HG03025 (cell line): Measurements from ENCODE around the gene ITGA2B.
"Not testable (repeated sequence)": the region's sequence is repeated elsewhere in the genome, so short reads cannot be mapped to it uniquely, and the experiment has no call there.

Source experiments
- ATAC-seq: cut with Tn5 transposase; IDR thresholded peaks from one replicate; pipeline ENCODE4 v1.9.1; 2021; ENCODE audit warnings: mild to moderate bottlenecking, moderate library complexity; ENCODE audit not compliant: unreplicated experiment, low FRiP score

The ITGA2B gene

DNA sequence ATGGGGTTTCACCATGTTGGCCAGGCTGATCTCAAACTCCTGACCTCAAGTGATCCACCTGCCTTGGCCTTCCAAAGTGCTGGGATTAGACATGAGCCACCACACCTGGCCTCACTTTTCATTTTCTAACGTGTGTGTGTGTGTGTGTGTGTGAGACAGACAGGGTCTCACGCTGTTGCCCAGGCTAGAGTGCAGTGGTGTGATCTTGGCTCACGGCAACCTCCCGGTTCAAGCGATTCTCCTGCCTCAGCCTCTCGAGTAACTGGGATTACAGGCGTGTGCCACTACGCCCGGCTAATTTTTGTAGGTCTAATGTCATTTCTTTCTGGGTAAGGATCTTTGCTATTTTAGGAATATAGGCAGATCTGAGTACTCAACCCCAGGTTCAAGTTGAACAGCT is 4.7 kb upstream of the ITGA2B start:
- ATAC-seq, result not testable (repeated sequence)

GRCh38 chr17:44390250-44390870 is 911 bp upstream of the ITGA2B start:
- no peak for ATAC-seq

DNA sequence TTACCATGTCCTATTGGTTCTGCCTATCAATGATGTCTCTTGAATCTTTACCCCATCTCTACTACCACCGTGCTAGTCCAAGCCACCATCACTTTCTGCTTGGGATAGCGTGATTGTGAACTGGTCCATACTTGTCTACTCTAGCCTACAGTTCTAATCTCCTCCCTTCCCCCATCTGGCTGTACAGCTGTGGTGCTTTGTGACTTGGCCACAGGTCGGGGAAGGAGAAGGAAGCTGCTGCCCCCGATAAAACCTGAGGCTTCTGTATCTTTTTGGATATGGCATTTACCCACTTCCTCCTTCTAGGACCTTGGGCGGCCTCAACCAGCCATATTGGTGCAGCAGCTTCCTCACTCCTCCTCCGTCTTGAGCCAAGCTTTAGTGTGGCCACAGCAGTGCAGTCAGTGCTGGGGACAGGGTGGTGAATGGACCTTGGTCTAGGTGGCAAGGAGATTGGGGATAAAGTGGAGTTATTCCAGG is 314 bp upstream of the ITGA2B start:
- ATAC-seq, result no peak

GRCh38 chr17:44387804-44388203 is 1.6 kb downstream of the ITGA2B start:
- ATAC-seq, result no peak

DNA sequence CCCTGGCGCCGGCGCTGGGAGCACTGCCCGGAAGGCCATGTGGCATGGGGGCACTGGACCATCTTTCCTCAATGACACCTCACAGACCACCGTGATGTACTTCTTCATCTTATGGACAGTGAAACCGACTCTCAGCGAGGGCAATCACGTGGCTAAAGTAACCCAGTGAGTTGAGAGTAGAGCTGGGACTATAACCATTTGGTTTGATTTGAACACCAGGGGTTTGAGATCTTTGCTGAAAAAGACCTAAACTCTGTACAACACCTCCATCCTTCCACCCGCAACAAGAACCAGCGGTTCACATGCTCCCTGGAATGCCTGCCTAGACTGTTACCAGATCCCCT is 3.3 kb downstream of the ITGA2B start:
- ATAC-seq, result no peak

GRCh38 chr17:44385287-44386181 is 3.9 kb downstream of the ITGA2B start:
- peak; percentile 53 for ATAC-seq

GRCh38 chr17:44384823-44385286 is 4.6 kb downstream of the ITGA2B start:
- ATAC-seq, result no peak

GRCh38 chr17:44384281-44384822 is 5.1 kb downstream of the ITGA2B start:
- no peak for ATAC-seq

- no peak for ATAC-seq
These were observed 5.6 kb downstream of the ITGA2B start for GRCh38 chr17:44383861-44384260.

DNA sequence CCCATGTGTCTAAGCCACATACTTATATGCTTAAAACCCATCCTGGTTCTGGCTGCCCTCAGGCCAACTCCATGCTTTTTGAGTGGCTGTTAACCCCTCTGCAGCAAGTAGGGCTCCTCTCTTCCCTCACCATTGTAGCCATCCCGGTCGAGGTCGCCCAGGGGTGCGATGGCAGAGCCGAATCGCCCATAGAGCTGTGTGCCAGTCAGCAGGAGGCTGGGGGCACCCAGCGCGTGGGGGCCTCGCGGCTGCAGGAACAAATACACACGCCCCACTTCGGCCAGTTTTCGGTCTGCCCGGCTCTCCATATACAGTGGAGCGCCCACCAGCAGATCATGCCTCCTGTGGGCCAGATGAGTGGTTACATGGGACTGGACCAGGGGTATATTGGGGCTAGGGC is 6.1 kb downstream of the ITGA2B start:
- ATAC-seq, result no peak

- ATAC-seq, result no peak
These were observed 6.5 kb downstream of the ITGA2B start for GRCh38 chr17:44382917-44383316.

DNA sequence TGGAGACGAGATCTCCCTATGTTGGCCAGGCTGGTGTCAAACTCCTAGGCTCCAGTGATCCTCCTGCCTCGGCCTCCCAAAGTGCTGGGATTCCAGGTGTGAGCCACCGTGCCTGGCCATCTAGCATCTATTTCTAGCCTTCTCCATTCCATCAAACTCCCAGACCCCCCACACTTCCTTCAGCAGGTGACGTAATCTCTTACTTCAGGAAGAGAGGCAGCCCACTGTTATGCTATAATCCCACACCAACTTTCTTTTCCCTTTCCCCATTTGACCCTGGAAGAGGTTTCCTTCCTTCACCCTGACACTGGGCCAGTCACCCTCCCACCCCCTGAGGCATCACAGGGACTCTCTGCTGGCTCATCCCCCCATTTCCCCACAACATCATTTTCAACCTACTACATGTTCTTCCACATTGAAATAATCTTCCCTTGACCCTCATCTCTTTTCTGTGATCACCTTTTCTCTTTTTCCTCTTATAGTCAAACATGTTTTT is 7.6 kb downstream of the ITGA2B start:
- no peak for ATAC-seq

- ATAC-seq, result no peak
These were observed 8.7 kb downstream of the ITGA2B start for GRCh38 chr17:44380767-44381166.

GRCh38 chr17:44379887-44380286 is 9.6 kb downstream of the ITGA2B start:
- no peak for ATAC-seq

- ATAC-seq, result no peak
These were observed 11.2 kb downstream of the ITGA2B start for GRCh38 chr17:44378171-44378705.

DNA sequence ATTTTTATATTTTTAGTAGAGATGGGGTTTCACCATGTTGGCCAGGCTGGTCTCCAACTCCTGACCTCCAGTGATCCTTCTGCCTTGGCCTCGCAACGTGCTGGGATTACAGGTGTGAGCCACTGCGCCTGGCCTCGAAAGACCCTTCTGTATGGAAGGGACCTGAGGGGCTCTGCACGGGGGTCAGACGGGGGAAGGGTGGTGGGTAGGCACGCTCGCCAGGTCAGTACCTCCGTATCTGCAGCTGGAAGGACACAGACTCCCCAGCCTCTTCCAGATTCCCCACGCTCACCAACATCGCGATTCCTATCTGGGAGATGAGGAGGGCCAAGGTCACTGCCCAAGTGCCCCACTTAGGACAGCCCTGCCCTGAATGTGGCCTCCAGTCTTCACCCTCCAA is 12.7 kb downstream of the ITGA2B start:
- ATAC-seq, result no peak

DNA sequence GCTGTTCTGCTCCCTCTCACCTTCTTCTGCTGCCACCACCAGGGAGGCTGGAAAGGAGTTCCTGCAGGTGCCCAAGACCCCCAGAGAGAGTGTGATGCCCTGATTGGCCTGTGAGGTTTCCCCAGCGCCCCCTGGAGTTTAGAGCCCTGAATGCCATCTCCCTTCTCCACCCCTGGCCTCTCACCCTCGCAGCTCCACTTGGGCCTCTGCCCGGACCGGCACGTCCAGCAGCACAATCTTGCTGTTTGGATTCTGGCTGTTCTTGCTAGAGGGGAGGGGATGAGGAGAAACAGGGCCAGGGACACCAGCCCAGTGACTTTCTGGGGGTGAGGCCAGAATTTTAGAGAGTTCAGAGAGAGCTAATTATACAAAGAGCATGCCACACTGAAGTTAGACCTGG is 13.3 kb downstream of the ITGA2B start:
- ATAC-seq, result no peak

DNA sequence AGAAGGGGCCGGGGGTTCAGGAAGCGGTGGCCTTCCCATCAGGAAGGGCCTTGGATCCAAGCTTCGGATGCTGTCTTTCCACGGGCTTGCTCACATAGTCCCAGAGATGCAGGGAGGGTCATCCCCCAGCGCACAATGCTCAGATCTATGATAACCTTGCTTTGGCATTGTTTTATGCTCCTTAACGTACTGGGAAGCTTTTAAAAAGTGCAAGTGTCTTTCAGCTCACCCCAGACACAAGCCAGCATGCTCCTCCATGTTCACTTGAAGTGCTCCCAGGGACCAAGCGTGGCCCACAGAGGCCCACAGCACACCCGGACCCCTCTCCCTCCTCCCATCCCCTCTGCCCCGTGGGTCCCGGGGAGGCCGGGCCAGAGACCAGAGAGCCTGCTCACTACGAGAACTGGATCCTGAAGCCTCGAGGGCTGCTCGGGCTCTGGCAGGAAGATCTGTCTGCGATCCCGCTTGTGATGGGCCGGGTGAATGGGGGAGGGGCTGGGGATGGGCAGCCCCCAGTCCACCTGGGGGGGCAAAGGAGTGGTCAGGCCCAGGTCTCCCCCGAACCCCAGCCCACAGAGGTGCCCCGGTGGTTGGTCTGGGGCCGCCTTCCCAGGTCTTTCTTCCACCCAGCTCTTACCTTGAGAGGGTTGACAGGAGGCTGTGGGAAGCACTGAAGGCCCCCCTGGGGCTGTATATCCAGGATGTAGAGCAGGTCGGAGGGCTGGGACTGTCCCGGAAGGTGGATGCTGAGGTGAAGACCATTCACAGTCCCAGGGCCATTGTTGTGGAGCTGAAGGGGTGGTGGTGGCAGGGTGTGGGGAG is 14.0 kb downstream of the ITGA2B start:
- no peak for ATAC-seq

DNA sequence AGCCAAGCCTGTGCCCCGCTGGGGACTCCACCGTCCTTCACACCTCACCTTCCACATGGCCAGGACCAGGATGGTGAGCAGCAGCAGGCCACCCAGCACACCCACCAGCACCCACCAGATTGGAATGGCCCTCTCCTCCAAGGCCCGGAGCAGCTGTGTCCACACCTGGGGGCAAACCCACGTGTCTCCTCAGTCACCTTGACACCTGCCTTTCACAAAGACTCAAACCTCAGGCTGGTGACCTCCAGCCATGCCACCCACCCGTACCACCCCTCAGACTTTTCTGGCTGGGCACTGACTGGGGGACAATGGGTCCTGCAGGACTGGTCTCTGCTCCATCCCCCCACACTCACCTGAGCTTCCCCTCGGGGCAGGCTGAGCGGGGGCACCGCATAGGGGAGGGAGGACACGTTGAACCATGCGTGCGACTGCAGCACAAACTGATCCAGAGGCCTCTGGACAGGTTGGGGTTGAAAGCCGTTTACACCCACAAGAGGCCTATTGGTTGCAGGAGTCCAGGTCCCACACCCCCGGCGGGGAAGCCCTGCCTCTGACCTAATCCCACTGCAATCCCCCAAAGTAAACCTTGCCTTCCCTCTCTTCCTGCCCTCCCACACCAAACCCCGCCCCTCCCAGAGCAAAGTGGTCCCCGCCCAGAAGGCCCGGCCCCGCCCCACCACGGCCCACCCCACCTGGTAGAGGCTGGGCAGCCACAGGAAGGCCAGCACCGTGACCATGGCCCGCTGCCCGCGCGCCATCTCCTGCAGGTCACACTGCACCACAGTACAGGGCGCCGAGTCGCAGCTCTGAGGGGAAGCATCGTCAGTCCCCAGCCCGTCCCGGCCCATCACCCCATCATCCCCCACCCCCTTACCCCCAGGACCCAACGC is 14.9 kb downstream of the ITGA2B start:
- no peak for ATAC-seq
